Measurements from ENCODE around the gene BTBD2.

BTBD2 gene

GRCh38 chr19:1941146-1942077 is 74.1 kb downstream of the BTBD2 start, which contains the start of gene CSNK1G2:
CSNK1G2 (plus strand) TSS chr19:1941172; CDS start chr19:1969773, 28,601 bp downstream.
- peak; percentile 62 for TF ChIP-seq CTCF (IDR thresholded peaks at IDR 0.05; ENCODE audit: borderline replicate concordance, control extremely low read depth, extremely low read depth, insufficient read depth, missing control alignments)
- DNase-seq (ENCODE audit: low spot score) = no peak
- in situ Hi-C loops (cut with MboI; ENCODE audit: low sequenced_read_pairs, unreplicated experiment) = no loop called here

GRCh38 chr19:1938071-1938470 is 77.4 kb downstream of the BTBD2 start:
- in situ Hi-C loops (cut with MboI; ENCODE audit: low sequenced_read_pairs, unreplicated experiment) = no loop called here
- no peak for TF ChIP-seq CTCF (IDR thresholded peaks at IDR 0.05; ENCODE audit: borderline replicate concordance, control extremely low read depth, extremely low read depth, insufficient read depth, missing control alignments)
- no peak for DNase-seq (ENCODE audit: low spot score)

GRCh38 chr19:1936916-1937610 is 78.5 kb downstream of the BTBD2 start:
- in situ Hi-C loops (cut with MboI; ENCODE audit: low sequenced_read_pairs, unreplicated experiment) = no loop called here
- no peak for DNase-seq (ENCODE audit: low spot score)
- no peak for TF ChIP-seq CTCF (IDR thresholded peaks at IDR 0.05; ENCODE audit: borderline replicate concordance, control extremely low read depth, extremely low read depth, insufficient read depth, missing control alignments)

GRCh38 chr19:1936430-1936829 is 79.1 kb downstream of the BTBD2 start:
- in situ Hi-C loops (cut with MboI; ENCODE audit: low sequenced_read_pairs, unreplicated experiment) = no loop called here

GRCh38 chr19:1935484-1936208 is 79.9 kb downstream of the BTBD2 start:
- no peak for TF ChIP-seq CTCF (IDR thresholded peaks at IDR 0.05; ENCODE audit: borderline replicate concordance, control extremely low read depth, extremely low read depth, insufficient read depth, missing control alignments)
- in situ Hi-C loops (cut with MboI; ENCODE audit: low sequenced_read_pairs, unreplicated experiment) = no loop called here
- no peak for DNase-seq (ENCODE audit: low spot score)

More at GRCh38 chr19:1936430-1936829, 79.1 kb downstream of the BTBD2 start:
- TF ChIP-seq CTCF (IDR thresholded peaks at IDR 0.05; ENCODE audit: borderline replicate concordance, control extremely low read depth, extremely low read depth, insufficient read depth, missing control alignments) = no peak
- DNase-seq (ENCODE audit: low spot score) = no peak

All from GM13976 (cell line).